ENCODE results near the gene AP5Z1. TPM values are rescaled to one million over a fixed set of nuclear protein-coding genes. Genes with fewer than 3 reads are reported as not detected.

AP5Z1 gene
- total RNA-seq, 1 donor from 2014 or later = 88.6 TPM

DNA sequence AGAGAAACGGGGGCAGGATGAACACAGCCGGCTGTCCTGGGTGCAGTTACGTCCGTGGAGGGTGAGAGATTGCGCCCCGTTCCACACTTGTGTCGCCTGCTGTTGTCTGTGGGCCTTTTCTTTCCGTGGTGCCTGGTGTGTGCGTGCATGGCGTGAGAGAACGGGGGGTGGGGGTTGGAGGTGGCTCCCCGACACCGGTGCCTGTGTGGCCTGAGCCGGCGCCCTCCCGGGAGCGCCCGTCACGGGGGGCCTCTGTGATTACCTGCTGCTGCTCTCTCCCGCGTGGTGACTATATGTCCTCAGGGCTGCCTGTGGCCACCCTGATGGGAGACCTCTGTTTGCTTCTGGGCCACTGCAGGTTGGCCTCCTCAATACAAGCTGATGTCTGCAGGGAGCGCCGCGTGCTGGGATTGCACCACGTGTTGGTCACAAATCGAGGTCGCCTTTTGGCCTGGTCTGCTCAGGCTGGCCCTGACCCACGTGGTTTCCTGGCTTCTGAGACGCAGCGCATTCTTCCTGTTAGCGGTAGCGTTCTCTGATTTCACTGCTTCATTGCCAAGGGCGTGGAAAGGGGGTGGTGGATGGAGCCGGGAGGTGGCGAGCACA, 10.9 kb upstream of the AP5Z1 start:
- no peak for TF ChIP-seq CTCF (IDR thresholded peaks at IDR 0.05; ENCODE audit: unreplicated experiment)
- Mint-ChIP-seq H3K27me3 (ENCODE audit: unreplicated experiment) (peaks cover 31% of the 10 kb centered on the region), H3K4me1 (ENCODE audit: unreplicated experiment) (peaks cover 4% of the 10 kb centered on the region), H3K4me3 (ENCODE audit: unreplicated experiment) (peak overlapping the region; percentile 56), H3K36me3 (ENCODE audit: low read depth, unreplicated experiment) (peaks cover 26% of the 10 kb centered on the region), H3K27ac (ENCODE audit: unreplicated experiment) (peak overlapping the region; percentile 30), H3K9me3 (ENCODE audit: unreplicated experiment) (no peaks in the 10 kb centered on the region)
- DNase-seq (ENCODE audit: low spot score) = no peak

GRCh38 chr7:4765776-4766490, 9.5 kb upstream of the AP5Z1 start:
- peaks cover 27% of the 10 kb centered on the region for H3K36me3 Mint-ChIP-seq (ENCODE audit: low read depth, unreplicated experiment)
- TF ChIP-seq CTCF (IDR thresholded peaks at IDR 0.05; ENCODE audit: unreplicated experiment) = peak; percentile 0
- no peak for DNase-seq (ENCODE audit: low spot score)
- H3K27ac Mint-ChIP-seq (ENCODE audit: unreplicated experiment) = no peak overlapping the region
- no peaks in the 10 kb centered on the region for H3K9me3 Mint-ChIP-seq (ENCODE audit: unreplicated experiment)
- H3K4me1 Mint-ChIP-seq (ENCODE audit: unreplicated experiment) = peaks cover 4% of the 10 kb centered on the region
- peaks cover 35% of the 10 kb centered on the region for H3K27me3 Mint-ChIP-seq (ENCODE audit: unreplicated experiment)
- no peak overlapping the region for H3K4me3 Mint-ChIP-seq (ENCODE audit: unreplicated experiment)

DNA sequence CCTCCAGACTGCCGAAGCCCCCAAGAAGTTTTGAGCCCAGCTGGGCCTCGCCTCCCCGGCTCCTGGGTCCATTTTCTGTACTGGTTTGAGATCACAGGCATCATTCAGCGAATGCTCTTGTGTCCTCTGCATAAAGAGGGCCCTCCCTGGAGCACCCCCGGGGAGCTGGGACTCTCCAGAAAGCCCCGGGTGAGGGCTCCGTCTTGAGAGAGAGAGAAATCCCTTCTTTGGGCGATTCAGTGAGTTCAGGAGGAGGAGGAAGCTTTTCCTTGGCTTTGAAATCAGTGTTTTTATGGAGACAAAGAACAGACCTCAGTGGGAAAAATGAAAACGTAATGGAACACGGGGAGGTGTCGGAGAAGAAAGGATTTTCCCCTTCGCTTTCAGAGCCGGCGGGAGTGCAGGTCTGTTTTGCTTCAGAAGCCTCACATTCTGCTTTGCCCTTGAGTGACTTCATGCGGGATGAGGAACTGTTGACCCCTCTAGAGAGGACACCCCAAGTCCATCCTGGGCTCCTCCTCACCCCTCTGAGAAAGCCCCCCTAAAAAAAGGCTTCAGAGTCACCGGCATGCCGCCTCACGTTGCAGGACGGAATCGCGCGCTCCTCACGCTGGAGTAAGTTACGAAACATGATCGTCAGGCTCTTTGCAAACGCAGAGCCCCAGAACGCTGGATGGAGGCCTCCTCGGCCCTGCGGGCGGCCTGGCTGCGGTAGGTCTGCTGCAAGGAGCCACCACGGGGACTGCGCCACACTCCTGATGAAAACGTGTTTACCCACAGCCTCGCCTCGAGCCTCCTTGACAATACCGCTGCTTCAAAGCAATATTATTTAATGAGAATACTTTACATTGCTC, 8.5 kb upstream of the AP5Z1 start:
- Mint-ChIP-seq H3K4me1 (ENCODE audit: unreplicated experiment) (peaks cover 4% of the 10 kb centered on the region), H3K4me3 (ENCODE audit: unreplicated experiment) (peak overlapping the region; percentile 11), H3K9me3 (ENCODE audit: unreplicated experiment) (no peaks in the 10 kb centered on the region), H3K27me3 (ENCODE audit: unreplicated experiment) (peaks cover 35% of the 10 kb centered on the region), H3K27ac (ENCODE audit: unreplicated experiment) (no peak overlapping the region), H3K36me3 (ENCODE audit: low read depth, unreplicated experiment) (peaks cover 21% of the 10 kb centered on the region)
- DNase-seq (ENCODE audit: low spot score) = no peak
- TF ChIP-seq CTCF (IDR thresholded peaks at IDR 0.05; ENCODE audit: unreplicated experiment) = no peak

DNA sequence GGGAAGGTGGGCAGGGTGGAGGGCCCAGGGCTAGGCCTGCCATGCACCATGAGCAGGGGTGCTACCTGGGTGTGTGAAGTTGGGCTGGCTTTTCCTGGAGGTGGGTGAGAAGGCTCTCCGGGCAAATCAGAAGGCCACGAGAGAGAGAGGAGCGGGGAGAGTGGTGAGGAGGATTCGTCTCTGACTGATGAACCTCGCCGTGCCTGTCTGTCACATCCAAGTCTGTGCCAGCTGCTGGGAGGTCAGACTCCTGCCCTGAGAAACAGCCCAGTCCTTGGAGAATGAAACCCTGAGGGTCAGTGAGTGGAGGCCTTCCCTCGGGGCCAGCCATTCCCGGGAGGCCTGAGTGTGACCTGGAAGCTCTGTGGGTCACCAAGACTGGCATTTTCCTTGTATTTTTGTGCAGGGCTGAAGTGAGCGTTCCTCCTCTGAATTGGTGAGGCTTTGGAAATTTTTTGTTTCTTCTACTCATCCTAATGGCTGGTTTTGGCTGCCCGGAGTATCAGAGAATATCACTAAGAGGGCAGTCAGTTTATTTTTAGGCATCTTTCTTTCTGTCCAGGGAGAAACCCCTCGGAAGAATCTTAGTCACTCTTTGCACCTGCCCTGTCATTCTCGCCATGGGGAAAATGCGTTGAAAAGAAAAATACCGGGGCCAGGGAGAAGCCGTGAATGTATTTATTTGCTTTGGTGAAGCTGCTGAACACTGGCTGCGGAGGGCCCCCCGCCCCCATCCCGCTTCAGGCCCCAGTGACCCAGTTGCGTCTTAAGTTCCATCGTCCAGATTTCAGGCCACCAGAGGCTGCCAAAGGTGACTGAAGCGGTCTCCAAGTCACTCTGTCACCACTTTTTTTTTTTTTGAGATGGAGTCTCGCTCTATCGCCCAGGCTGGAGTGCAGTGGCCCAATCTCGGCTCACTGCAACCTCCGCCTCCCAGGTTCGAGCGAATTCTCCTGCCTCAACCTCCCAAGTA, 6.5 kb upstream of the AP5Z1 start:
- Mint-ChIP-seq H3K36me3 (ENCODE audit: low read depth, unreplicated experiment) (peaks cover 20% of the 10 kb centered on the region), H3K4me3 (ENCODE audit: unreplicated experiment) (no peak overlapping the region), H3K27ac (ENCODE audit: unreplicated experiment) (no peak overlapping the region), H3K9me3 (ENCODE audit: unreplicated experiment) (no peaks in the 10 kb centered on the region), H3K27me3 (ENCODE audit: unreplicated experiment) (peaks cover 30% of the 10 kb centered on the region), H3K4me1 (ENCODE audit: unreplicated experiment) (no peaks in the 10 kb centered on the region)
- TF ChIP-seq CTCF (IDR thresholded peaks at IDR 0.05; ENCODE audit: unreplicated experiment) = no peak
- no peak for DNase-seq (ENCODE audit: low spot score)

Data from endothelial cell (in vitro differentiated cells).